ENCODE results near the gene HACD3.

GRCh38 chr15:65620833-65621232 lies 90.6 kb downstream of the HACD3 start:
- TF ChIP-seq CTCF (conservative IDR thresholded peaks at IDR 0.05; ENCODE audit: low read depth, low read length), result no peak
- TF ChIP-seq EZH2 (IDR thresholded peaks at IDR 0.05; ENCODE audit: borderline replicate concordance, low read depth, low read length, poor library complexity, severe bottlenecking), result no peak
